ENCODE measurements around the gene CASKIN1.

Gene CASKIN1

GRCh38 chr16:2190659-2191445, 5.6 kb downstream of the CASKIN1 start:
- no peak for DNase-seq (ENCODE audit: low spot score)

- no peak for DNase-seq (ENCODE audit: low spot score)
Measured at GRCh38 chr16:2190002-2190658, 6.3 kb downstream of the CASKIN1 start.

- DNase-seq (ENCODE audit: low spot score), result no peak
Measured at GRCh38 chr16:2189252-2189893, 7.0 kb downstream of the CASKIN1 start.

DNA sequence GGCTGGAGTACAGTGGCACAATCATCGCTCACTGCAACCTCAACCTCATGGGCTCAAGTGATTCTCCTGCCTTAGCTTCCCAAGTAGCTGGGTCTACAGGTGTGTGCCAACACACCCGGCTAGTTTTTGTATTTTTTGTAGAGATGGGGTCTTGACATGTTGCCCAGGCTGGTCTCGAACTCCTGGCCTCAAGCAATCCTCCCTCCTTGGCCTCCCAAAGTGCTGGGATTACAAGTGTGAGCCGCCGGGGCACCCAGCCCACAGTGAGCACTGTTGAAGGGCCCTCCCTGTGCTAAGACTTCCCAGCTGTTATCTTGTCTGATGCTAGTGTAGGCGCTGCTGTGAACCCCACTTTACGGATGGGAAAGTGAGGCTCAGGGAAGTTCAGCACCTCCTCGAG, 8.0 kb downstream of the CASKIN1 start:
- no peak for DNase-seq (ENCODE audit: low spot score)

GRCh38 chr16:2187212-2187611, 9.2 kb downstream of the CASKIN1 start:
- DNase-seq (ENCODE audit: low spot score), result no peak

DNA sequence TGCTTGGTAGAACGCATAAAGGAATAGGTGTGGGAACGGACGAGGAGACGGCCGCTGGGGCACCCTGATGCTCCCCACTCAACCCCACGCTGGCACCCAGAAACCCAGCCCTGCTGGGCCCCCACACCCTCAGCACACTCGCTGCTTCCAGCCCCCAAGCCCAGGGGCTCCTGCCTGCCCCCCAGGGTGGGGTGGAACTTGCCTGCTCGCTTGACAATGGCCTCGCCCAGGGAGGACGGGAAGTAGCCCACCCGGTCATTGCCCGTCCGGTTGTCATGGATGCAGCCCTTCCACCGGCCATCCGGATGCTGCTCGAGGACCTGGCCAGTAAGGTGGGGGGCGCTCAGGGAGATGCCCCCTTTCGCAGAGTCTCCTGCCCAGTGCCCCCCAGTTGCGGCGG, 9.9 kb downstream of the CASKIN1 start:
- no peak for DNase-seq (ENCODE audit: low spot score)

DNA sequence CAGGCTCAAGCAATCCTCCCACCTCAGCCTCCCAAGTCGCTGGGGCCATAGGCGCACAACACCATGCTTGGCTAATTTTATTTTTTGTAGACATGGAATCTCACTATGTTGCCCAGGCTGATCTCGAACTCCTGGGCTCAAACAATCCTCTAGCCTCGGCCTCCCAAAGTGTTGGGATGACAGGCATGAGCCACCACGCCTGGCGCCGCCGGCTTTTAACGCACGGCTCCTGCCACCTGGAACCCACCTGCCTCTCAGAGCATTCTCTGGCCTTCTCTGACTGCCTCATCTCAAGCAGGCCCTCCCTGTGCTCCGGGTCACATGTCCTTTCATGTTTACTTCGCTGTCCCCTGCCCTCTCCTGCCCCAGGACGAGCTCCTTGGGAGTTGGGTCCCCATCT, 10.3 kb downstream of the CASKIN1 start:
- DNase-seq (ENCODE audit: low spot score), result no peak

DNA sequence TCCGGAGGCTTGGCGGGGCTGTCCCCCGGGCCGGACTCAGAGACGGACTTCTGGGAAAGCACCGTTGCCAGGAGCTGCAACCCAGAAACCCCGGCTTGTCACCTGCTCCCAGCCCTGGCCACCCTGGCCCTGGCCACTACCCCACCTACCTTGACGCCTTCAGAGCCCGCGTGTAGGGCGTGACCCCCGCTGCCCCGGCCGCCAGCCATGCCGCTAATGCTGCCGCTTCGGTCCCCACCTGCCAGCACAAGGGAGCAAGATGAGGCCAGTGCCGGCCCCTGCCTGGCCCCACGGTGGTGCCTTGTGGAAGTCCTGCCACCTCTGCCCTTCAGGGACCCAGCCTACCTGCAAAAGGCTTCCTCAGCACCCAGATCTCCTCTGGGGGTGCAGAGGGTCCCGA, 11.4 kb downstream of the CASKIN1 start:
- no peak for DNase-seq (ENCODE audit: low spot score)

DNA sequence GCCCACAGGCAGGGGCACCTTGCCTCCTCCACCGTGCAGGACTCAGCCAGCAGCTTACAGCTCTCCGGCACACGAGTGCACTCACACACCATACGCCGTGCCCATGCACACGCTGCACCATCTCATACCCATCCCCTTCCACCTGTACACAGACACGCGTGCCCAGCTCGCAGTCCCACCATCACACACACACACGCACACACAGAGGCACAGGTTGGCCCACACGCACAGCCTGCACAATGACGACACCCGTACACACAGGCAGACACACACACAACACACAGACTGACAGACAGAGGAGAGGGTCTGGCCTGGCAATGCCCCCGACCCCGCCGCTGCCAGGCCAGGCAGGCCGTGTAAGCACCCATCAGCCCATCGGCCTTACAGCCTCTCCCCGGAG, 12.1 kb downstream of the CASKIN1 start:
- DNase-seq (ENCODE audit: low spot score), result no peak

GRCh38 chr16:2183671-2184070, 12.7 kb downstream of the CASKIN1 start:
- DNase-seq (ENCODE audit: low spot score), result no peak

GRCh38 chr16:2181952-2182351, 14.5 kb downstream of the CASKIN1 start:
- no peak for DNase-seq (ENCODE audit: low spot score)

GRCh38 chr16:2180962-2181923, 15.2 kb downstream of the CASKIN1 start:
- DNase-seq (ENCODE audit: low spot score), result no peak

GRCh38 chr16:2180461-2180860, 15.9 kb downstream of the CASKIN1 start:
- DNase-seq (ENCODE audit: low spot score), result no peak

DNA sequence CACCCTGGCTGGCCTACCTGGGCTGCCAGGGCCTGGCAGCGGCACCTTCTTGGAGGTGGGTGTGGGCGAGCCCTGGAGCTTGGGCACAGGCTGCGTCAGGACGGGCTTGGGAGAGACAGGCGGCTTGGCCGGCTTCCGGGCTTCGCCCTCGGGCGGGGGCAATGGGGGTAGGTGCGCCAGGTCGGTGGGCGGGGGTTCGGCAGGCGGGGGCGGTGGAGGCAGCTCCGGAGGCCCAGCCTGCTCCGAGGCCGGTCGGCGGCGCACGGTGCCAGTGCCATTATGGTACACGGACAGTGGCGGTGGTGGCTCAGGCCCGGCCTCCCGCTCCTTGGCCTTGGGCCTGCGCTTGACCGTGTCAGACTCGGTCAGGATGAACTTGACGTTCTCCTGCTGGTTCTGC, 16.8 kb downstream of the CASKIN1 start:
- no peak for DNase-seq (ENCODE audit: low spot score)

- DNase-seq (ENCODE audit: low spot score), result no peak
Measured at GRCh38 chr16:2179107-2179501, 17.3 kb downstream of the CASKIN1 start.

DNA sequence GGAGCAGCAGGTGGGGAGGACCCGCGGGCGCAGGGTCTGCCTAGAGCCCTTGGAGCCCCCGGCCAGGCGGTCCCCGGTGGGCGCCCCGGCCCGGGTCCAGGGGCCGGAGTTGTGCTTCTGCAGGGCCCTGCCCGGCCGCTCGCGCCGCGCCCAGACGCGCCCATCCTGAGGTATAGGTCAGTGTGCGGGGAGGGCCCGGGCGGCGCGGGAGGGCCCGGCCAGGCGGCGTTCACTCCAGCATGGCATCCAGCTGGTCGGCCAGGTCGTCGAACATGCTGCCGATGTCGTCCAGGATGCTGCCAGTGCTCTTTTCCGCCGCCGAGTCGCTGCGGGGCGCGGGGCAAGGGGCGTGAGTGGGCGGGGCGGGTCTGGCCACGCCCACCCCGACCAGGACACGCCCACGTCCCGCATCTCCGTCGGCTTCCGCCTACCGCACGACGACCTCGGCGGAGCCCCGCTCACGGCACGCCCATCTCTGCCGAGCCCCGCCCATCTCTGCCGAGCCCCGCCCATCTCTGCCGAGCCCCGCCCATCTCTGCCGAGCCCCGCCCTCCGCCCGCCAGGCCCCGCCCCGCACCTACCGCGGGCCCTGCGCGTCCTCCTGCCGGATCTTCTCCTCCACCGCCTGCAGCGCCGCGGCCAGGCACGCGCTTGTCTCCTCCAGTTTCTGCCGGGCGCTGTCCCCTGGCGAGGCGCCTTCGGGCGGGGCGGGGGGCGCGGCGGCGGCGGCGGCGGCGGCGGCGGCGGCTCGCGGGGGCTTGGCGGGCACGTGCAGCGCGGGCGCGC, 17.9 kb downstream of the CASKIN1 start:
- no peak for DNase-seq (ENCODE audit: low spot score)

GRCh38 chr16:2177561-2177960, 18.8 kb downstream of the CASKIN1 start:
- no peak for DNase-seq (ENCODE audit: low spot score)

GRCh38 chr16:2177101-2177500, 19.3 kb downstream of the CASKIN1 start:
- DNase-seq (ENCODE audit: low spot score), result no peak

GRCh38 chr16:2176047-2176446, 20.4 kb downstream of the CASKIN1 start:
- DNase-seq (ENCODE audit: low spot score), result no peak

- DNase-seq (ENCODE audit: low spot score), result no peak
Measured at GRCh38 chr16:2175454-2175853, 21.0 kb downstream of the CASKIN1 start.

DNA sequence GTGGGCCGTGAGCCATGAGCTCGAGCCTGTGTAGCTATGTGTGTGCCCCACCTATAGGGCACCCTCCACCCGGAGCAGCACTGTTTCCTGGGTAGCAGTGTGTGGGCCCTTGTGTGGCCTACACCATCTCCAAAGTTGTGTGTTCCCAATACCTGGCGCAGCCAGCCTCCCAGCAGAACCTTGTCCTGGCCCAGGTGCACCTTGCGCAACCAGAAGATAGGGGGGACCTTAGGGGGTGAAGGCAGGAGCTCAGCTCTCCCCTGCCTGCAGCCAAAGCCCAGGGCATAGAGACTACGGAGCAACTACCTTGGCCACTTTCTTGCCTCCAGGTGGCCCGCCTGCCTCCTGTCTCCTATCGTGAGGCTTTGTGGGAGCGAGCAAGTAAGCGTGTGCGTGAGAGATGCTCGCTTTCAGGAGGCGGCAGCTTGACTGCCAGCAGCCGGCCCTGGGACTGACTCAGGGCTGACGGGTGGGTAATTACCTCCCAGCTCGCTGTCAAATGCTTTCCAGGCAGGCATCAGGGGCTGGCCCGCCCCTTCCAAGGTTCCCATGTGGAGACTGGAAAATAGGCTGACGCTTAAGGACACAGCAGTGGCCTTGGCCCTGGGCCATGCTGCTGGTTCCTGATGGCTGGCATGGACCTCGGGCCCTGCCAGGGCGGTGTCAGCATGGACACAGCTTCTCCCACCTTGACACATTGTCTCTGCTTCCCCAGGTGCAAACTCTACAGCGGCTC, 21.8 kb downstream of the CASKIN1 start:
- no peak for DNase-seq (ENCODE audit: low spot score)
